Calu3 (cell line): ENCODE measurements around the gene CDPF1. TPM values are rescaled to one million over a fixed set of nuclear protein-coding genes. Genes with fewer than 3 reads are reported as not detected.

Source experiments
- BruUV-seq: library from RNA; stranded (reverse); fragments of 400-500 nt; replicated peaks from 2 replicates; lab custom pipeline; 2021; lab: Mats Ljungman, UMichigan
- CTCF ChIA-PET: fragments of 300-600 bp; sonication (Branson Sonifier 250); formaldehyde crosslinking; loops from one replicate; lab custom pipeline; 2022; ENCODE audit warnings: antibody characterized with exemption; lab: Charles Lee
- DNase-seq: peaks from one replicate; pipeline ENCODE4 v3.0.0; 2022
- H3K27ac Mint-ChIP-seq: one replicate; pipeline ENCODE4 v1.8.0; 2022; ENCODE audit warnings: mixed read lengths; ENCODE audit not compliant: unreplicated experiment
- H3K27me3 Mint-ChIP-seq: one replicate; pipeline ENCODE4 v1.8.0; 2022; ENCODE audit warnings: mixed read lengths; ENCODE audit not compliant: unreplicated experiment
- H3K36me3 Mint-ChIP-seq: one replicate; pipeline ENCODE4 v1.8.0; 2022; ENCODE audit warnings: mild to moderate bottlenecking, moderate library complexity, mixed read lengths; ENCODE audit not compliant: insufficient read depth, unreplicated experiment
- H3K4me1 Mint-ChIP-seq: one replicate; pipeline ENCODE4 v1.8.0; 2022; ENCODE audit warnings: mild to moderate bottlenecking, low read depth, mixed read lengths; ENCODE audit not compliant: unreplicated experiment
- H3K4me3 Mint-ChIP-seq: one replicate; pipeline ENCODE4 v1.8.0; 2022; ENCODE audit warnings: mild to moderate bottlenecking, low read depth, moderate library complexity, mixed read lengths; ENCODE audit not compliant: unreplicated experiment
- H3K9me3 Mint-ChIP-seq: one replicate; pipeline ENCODE4 v1.8.0; 2022; ENCODE audit warnings: low read depth, mixed read lengths; ENCODE audit not compliant: unreplicated experiment
- intact Hi-C: fragments of 100-400 bp; cut with micrococcal nuclease; formaldehyde crosslinking; loops from one replicate; pipeline ENCODE4 v1.10.0; 2022; ENCODE audit not compliant: unreplicated experiment
- total RNA-seq: library from RNA; stranded (reverse); gene quantifications from 2 replicates; pipeline ENCODE4 v1.2.3, GENCODE V29; 2022
- TF ChIP-seq, protein P1 (sequence below): fragments of 200-600 bp; IDR thresholded peaks from one replicate; pipeline ENCODE4 v1.8.0; 2022; ENCODE audit warnings: antibody characterized with exemption; ENCODE audit not compliant: unreplicated experiment

The CDPF1 gene
- total RNA-seq, 1 experiment from 2014 or later = 10.5 TPM

DNA sequence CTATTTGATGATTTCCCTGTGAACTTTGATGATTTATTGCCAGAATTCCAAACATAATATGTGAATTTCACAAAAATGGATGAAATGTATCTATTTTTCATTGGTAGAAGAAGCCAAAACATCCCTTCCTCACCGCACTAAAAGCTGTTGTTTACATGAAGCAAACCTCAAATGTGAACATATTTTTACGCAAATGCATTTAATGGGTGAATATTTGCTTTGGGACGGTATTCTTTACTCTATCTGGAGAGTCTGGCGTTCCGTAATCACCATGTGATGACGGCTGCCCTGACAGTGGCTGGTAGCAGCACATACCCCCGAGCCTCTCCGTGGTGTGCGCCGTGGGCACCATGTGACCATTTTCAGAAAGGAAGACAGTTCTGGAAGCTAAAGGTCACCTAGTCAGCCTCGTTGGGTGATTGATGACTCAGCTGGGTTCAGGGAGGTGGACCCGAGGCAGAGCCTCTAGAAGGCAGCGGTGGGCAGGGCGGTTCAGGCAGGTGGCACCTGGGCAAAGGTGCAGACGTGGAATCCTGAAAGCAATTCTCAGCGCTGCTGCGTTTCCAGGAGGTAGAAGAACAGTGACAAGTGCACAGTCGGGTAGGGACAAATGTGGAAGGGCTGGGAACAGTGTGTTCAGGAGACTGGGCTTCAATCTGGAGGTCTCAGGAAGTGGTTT is 54.5 kb downstream of the CDPF1 start:
- TF ChIP-seq, protein P1, sequence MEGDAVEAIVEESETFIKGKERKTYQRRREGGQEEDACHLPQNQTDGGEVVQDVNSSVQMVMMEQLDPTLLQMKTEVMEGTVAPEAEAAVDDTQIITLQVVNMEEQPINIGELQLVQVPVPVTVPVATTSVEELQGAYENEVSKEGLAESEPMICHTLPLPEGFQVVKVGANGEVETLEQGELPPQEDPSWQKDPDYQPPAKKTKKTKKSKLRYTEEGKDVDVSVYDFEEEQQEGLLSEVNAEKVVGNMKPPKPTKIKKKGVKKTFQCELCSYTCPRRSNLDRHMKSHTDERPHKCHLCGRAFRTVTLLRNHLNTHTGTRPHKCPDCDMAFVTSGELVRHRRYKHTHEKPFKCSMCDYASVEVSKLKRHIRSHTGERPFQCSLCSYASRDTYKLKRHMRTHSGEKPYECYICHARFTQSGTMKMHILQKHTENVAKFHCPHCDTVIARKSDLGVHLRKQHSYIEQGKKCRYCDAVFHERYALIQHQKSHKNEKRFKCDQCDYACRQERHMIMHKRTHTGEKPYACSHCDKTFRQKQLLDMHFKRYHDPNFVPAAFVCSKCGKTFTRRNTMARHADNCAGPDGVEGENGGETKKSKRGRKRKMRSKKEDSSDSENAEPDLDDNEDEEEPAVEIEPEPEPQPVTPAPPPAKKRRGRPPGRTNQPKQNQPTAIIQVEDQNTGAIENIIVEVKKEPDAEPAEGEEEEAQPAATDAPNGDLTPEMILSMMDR = no peak
- BruUV-seq = no TSS peak
- DNase-seq = peak; percentile 20
- Mint-ChIP-seq H3K36me3 (peaks cover 11% of the 10 kb centered on the region), H3K9me3 (no peaks in the 10 kb centered on the region), H3K27me3 (no peaks in the 10 kb centered on the region), H3K27ac (peak overlapping the region; percentile 3), H3K4me1 (peaks cover 17% of the 10 kb centered on the region), H3K4me3 (peak overlapping the region; percentile 25)
- intact Hi-C loops = loop anchor here (10.0 kb wide), 1 partner anchor 59 kb away; the partner anchor contains the start of gene CDPF1
- CTCF ChIA-PET = no interaction called here

Other genes starting within 250 kb of the CDPF1 start
- gene PPARA, start 99.8 kb downstream of the CDPF1 start, total RNA-seq = 22.7 and 31.5 TPM in 2 replicates
- gene PKDREJ, start 13.1 kb upstream of the CDPF1 start, total RNA-seq = 0.05 TPM in 1 of 2 replicates, not detected in the other
- 31.9 and 34.0 TPM in 2 replicates for gene TTC38, start 17.7 kb upstream of the CDPF1 start, total RNA-seq
- gene GTSE1, start 46.6 kb upstream of the CDPF1 start, total RNA-seq = 48.0 and 53.5 TPM in 2 replicates
- gene TRMU, start 85.4 kb upstream of the CDPF1 start, total RNA-seq = 74.8 and 79.6 TPM in 2 replicates